Measurements from ENCODE around the gene CABP5.

Gene CABP5

DNA sequence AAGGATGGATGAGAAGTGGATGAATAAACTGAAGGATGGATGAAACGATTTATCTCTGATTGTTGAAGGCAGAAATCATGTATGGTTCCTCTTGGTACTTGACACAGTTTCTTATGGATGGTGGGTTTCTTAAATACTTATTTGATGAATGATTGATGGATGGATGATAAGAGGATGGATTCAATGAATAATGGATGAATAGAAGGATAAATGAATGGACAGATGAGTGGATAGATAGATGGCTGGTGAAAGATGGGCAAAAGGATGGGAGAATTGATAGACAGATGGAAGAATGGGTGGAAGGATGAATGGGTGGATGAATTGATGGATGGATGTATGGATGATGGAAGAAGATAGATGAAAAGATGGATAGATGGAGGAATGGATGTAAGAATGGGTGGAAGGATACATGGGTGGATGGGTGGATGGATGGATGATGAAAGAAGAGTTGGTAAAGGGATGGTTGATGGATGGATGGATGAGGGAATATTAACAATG is 47.6 kb downstream of the CABP5 start:
- Histone ChIP-seq H3K27ac (ENCODE audit: low read depth, low read length) (no peak overlapping the region), H3K4me3 (ENCODE audit: low read depth, low read length) (no peak overlapping the region), H2AFZ (ENCODE audit: low read length, unreplicated experiment) (no peak overlapping the region), H3K36me3 (ENCODE audit: insufficient read depth, low read length) (no peaks in the 10 kb centered on the region), H3K27me3 (ENCODE audit: insufficient read depth, low read length) (peaks cover 13% of the 10 kb centered on the region), H3K4me1 (ENCODE audit: control insufficient read depth, insufficient read depth, low read length, unreplicated experiment) (no peaks in the 10 kb centered on the region), H3K79me2 (ENCODE audit: control insufficient read depth, insufficient read depth, low read length, unreplicated experiment) (no peaks in the 10 kb centered on the region)

DNA sequence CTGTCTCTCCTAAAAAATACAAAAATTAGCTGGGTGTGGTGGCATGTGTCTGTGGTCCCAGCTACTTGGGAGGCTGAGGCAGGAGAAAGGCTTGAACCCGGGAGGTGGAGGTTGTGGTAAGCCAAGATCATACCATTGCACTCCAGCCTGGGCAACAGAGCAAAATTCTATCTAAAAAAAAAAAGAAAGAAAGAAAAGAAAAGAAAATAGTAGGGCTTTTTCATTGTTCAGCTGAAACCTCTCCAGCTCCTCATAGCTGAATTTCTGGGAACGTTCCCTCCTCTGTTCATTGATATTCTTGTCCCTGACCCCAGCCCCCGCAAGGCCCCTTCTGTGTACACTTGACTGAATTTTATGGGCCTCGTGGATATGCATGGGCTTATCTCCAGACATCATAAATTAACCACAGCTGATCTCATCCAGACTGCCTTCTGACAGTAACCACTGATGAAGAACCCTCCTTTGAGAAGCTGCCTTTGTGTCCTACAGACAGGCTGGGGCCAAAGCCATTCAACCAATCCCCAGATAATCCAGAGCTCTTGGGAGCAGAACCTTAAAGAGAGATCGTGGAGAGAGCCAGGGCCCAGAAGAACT is 49.6 kb downstream of the CABP5 start, which contains the start of gene ELSPBP1:
Gene ELSPBP1, plus strand, starts transcription at position 424 of the 594 bp plus-strand sequence. CDS start 14,036 bp downstream, outside the sequence.
- H3K4me1 ChIP-seq (ENCODE audit: control insufficient read depth, insufficient read depth, low read length, unreplicated experiment): no peaks in the 10 kb centered on the region
- no peak within 1 kb of the TSS for H3K27ac ChIP-seq (ENCODE audit: low read depth, low read length)
- peaks cover 22% of the 10 kb centered on the region for H3K27me3 ChIP-seq (ENCODE audit: insufficient read depth, low read length)
- H3K4me3 ChIP-seq (ENCODE audit: low read depth, low read length): no peak within 1 kb of the TSS
- H2AFZ ChIP-seq (ENCODE audit: low read length, unreplicated experiment): no peak within 1 kb of the TSS
- H3K36me3 ChIP-seq (ENCODE audit: insufficient read depth, low read length): no peaks in the 10 kb centered on the region
- no peaks in the 10 kb centered on the region for H3K79me2 ChIP-seq (ENCODE audit: control insufficient read depth, insufficient read depth, low read length, unreplicated experiment)

DNA sequence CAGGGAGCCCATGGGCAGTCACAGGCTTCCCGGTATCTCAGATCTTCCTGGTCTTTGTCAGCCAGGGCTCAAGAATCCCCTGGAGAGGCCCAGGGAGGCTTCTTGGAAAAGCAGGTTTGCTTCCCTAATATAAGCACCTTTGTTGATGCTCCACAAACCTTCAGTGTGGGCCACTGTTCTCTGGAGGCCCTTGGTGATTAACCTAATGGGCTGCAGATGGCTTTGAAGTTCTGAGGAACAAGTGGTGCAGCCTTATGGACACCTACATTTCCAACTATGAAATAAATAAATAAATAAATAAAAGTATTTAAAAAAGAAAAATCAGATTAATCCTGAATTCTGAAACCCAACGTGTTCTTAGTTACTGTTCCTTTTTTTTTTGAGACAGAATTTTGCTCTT is 51.8 kb downstream of the CABP5 start, which contains the start of gene BSPH1:
Gene BSPH1, minus strand, starts transcription at position 101 of the 400 bp plus-strand sequence. Its CDS starts 89 bp downstream, at position 12.
- peaks cover 22% of the 10 kb centered on the region for H3K27me3 ChIP-seq (ENCODE audit: insufficient read depth, low read length)
- no peaks in the 10 kb centered on the region for H3K79me2 ChIP-seq (ENCODE audit: control insufficient read depth, insufficient read depth, low read length, unreplicated experiment)

DNA sequence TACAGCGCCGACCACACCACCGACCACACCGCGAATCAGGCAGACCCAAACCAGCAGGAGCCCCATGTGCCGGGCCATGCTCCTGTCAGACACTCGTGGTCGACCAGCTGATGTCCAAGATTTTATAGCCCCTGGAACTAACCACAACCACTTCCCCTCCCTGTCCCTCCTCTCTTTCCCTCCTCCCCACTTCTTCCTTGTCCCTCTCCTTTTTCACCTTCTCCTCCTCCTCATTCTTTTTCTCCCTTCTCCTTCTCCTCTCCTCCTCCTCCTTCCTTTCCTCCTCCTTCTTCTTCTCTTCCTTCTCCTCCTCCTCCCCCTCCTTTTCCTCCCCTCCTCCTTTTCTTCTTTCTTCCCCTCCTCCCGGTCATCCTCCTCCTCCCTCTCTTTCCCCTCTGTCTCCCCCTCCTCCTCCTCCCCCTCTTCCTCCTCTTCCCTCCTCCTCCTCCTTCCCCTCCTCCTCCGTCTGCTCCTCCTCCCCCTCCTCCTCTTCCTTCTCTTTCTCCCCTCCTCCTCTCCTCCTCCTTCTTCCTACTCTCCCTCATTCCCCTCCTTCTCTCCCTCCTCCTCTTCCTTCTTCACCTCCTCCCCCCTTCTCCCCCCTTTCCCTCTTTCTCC is 52.6 kb downstream of the CABP5 start:
- peaks cover 22% of the 10 kb centered on the region for H3K27me3 ChIP-seq (ENCODE audit: insufficient read depth, low read length)
- no peak overlapping the region for H2AFZ ChIP-seq (ENCODE audit: low read length, unreplicated experiment)
- H3K27ac ChIP-seq (ENCODE audit: low read depth, low read length): no peak overlapping the region

More for the DNA sequence above, 51.8 kb downstream of the CABP5 start, which contains the start of gene BSPH1:
- no peak within 1 kb of the TSS for H3K4me3 ChIP-seq (ENCODE audit: low read depth, low read length)
- no peak within 1 kb of the TSS for H2AFZ ChIP-seq (ENCODE audit: low read length, unreplicated experiment)
- H3K36me3 ChIP-seq (ENCODE audit: insufficient read depth, low read length): no peaks in the 10 kb centered on the region
- H3K4me1 ChIP-seq (ENCODE audit: control insufficient read depth, insufficient read depth, low read length, unreplicated experiment): no peaks in the 10 kb centered on the region
- H3K27ac ChIP-seq (ENCODE audit: low read depth, low read length): no peak within 1 kb of the TSS

More for the DNA sequence above, 52.6 kb downstream of the CABP5 start:
- no peak overlapping the region for H3K4me3 ChIP-seq (ENCODE audit: low read depth, low read length)
- no peaks in the 10 kb centered on the region for H3K36me3 ChIP-seq (ENCODE audit: insufficient read depth, low read length)
- no peaks in the 10 kb centered on the region for H3K4me1 ChIP-seq (ENCODE audit: control insufficient read depth, insufficient read depth, low read length, unreplicated experiment)
- H3K79me2 ChIP-seq (ENCODE audit: control insufficient read depth, insufficient read depth, low read length, unreplicated experiment): no peaks in the 10 kb centered on the region

Measured in ACC112 (cell line).